Left lung (tissue), 10 donors: ENCODE measurements around the gene HEATR5B. TPM values are rescaled to one million over a fixed set of nuclear protein-coding genes. Genes with fewer than 3 reads are reported as not detected.

Experiments
- ATAC-seq: fragments of 200-7000 bp; cut with Tn5 transposase; one replicate; pipeline ENCODE4 v1.9.1; 2020; ENCODE audit warnings: moderate library complexity
- DNase-seq, 4 donors: peaks; one replicate each; pipeline ENCODE4 v3.0.0-alpha.2; 2013 to 2020
- H3K27ac ChIP-seq, 2 donors: fragments of 200-600 bp; sonication (generic) in 1 of 2; one replicate each; pipeline versions ENCODE4 v1.5.0 to v1.8.0; 2020 to 2021
- H3K27me3 ChIP-seq, 2 donors: fragments of 200-600 bp; sonication (generic) in 1 of 2; one replicate each; pipeline versions ENCODE4 v1.5.0 to v1.8.0; 2020 to 2021
- H3K36me3 ChIP-seq, 2 donors: fragments of 200-600 bp; sonication (generic) in 1 of 2; one replicate each; pipeline versions ENCODE4 v1.5.0 to v1.8.0; 2020 to 2021
- H3K4me1 ChIP-seq, 2 donors: fragments of 200-600 bp; one replicate each; pipeline ENCODE4 v1.8.0; 2021
- H3K4me3 ChIP-seq, 2 donors: fragments of 200-600 bp; sonication (generic) in 1 of 2; one replicate each; pipeline versions ENCODE4 v1.5.0 to v1.8.0; 2020 to 2021; ENCODE audit warnings: mild to moderate bottlenecking in 1 of 2
- H3K9me3 ChIP-seq, 2 donors: fragments of 200-600 bp; sonication (generic) in 1 of 2; one replicate each; pipeline versions ENCODE4 v1.5.0 to v1.8.0; 2020 to 2021
- CTCF ChIP-seq, 2 donors: fragments of 200-600 bp; sonication (generic) in 1 of 2; IDR thresholded peaks; one replicate each; pipeline versions ENCODE4 v1.5.0 to v1.8.0; 2021; ENCODE audit warnings: antibody characterized with exemption in 2 of 2
- intact Hi-C, 2 donors: fragments of 100-400 bp; cut with DNase I; formaldehyde crosslinking; loops; one replicate each; pipeline versions ENCODE4 v1.11.2 to v1.14.2; 2022
- polyA plus RNA-seq, 6 donors: library from polyadenylated mRNA; unstranded; fragments of 120-200 nt; gene quantifications; one replicate each; pipeline ENCODE4 v1.2.1, GENCODE V29; 2013; ENCODE audit not compliant: insufficient read length in 6 of 6
- total RNA-seq, 2 donors: library from RNA; stranded (reverse); fragmentation: NEBNext Ultra II Directional; extraction: Animal tissue kit (Norgen Biotek cat#: 25700); gene quantifications; one replicate each; pipeline ENCODE4 v1.2.1, GENCODE V29; 2021
- donor health status: DM: no; HTN: yes; CAD: no.
- donor health status: DM: no; HTN: no; CAD: no.

The HEATR5B gene
- total and polyA plus RNA-seq, 8 donors = 21.8 to 33.7 (median 26.1) TPM

- ATAC-seq (no peak), DNase-seq (no peak)
- H3K9me3 ChIP-seq = no peaks in the 10 kb centered on the region
- no peak overlapping the region for H3K4me3 ChIP-seq
- no peaks in the 10 kb centered on the region for H3K27me3 ChIP-seq
- intact Hi-C loops = no loop called here
- no peak overlapping the region for H3K27ac ChIP-seq
- H3K36me3 ChIP-seq = peaks cover 0 to 80% of the 10 kb centered on the region in 2 donors
- no peak for TF ChIP-seq CTCF (IDR thresholded peaks at IDR 0.05)
- H3K4me1 ChIP-seq = peaks cover 0 to 14% of the 10 kb centered on the region in 2 donors
Observed at GRCh38 chr2:37091873-37092272, 7.7 kb upstream of the HEATR5B start.

- H3K36me3 ChIP-seq = peaks cover 0 to 63% of the 10 kb centered on the region in 2 donors
- H3K27me3 ChIP-seq = no peaks in the 10 kb centered on the region
- H3K27ac ChIP-seq = no peak overlapping the region
- H3K9me3 ChIP-seq = no peaks in the 10 kb centered on the region
- H3K4me3 ChIP-seq = no peak overlapping the region
- intact Hi-C loops = no loop called here
- no peak for DNase-seq
- no peak for ATAC-seq
- TF ChIP-seq CTCF (IDR thresholded peaks at IDR 0.05) = no peak
- peaks cover 0 to 27% of the 10 kb centered on the region in 2 donors for H3K4me1 ChIP-seq
Observed at GRCh38 chr2:37090019-37090477, 5.9 kb upstream of the HEATR5B start.

GRCh38 chr2:37085731-37086147, 1.6 kb upstream of the HEATR5B start:
- H3K4me3 ChIP-seq = no peak overlapping the region
- H3K27me3 ChIP-seq = no peaks in the 10 kb centered on the region
- DNase-seq = no peak
- intact Hi-C loops = no loop called here
- peaks cover 0 to 26% of the 10 kb centered on the region in 2 donors for H3K36me3 ChIP-seq
- no peaks in the 10 kb centered on the region for H3K9me3 ChIP-seq
- no peak for TF ChIP-seq CTCF (IDR thresholded peaks at IDR 0.05)
- no peak for ATAC-seq
- H3K4me1 ChIP-seq = peaks cover 0 to 56% of the 10 kb centered on the region in 2 donors
- H3K27ac ChIP-seq = no peak overlapping the region

- H3K27me3 ChIP-seq = no peaks in the 10 kb centered on the region
- TF ChIP-seq CTCF (IDR thresholded peaks at IDR 0.05) = no peak
- DNase-seq = no peak
- H3K4me1 ChIP-seq = peaks cover 0 to 57% of the 10 kb centered on the region in 2 donors
- no peaks in the 10 kb centered on the region for H3K9me3 ChIP-seq
- peaks cover 0 to 17% of the 10 kb centered on the region in 2 donors for H3K36me3 ChIP-seq
- peak overlapping the region; percentile 73 to 83 for H3K4me3 ChIP-seq
- ATAC-seq = no peak
- intact Hi-C loops = no loop called here
- peak overlapping the region; percentile 60 to 84 for H3K27ac ChIP-seq
Observed at GRCh38 chr2:37084797-37085196, 625 bp upstream of the HEATR5B start.

- ATAC-seq (no peak), DNase-seq (no peak)
- Histone ChIP-seq H3K27me3 (no peaks in the 10 kb centered on the region), H3K4me3 (no peak overlapping the region), H3K36me3 (peaks cover 0 to 31% of the 10 kb centered on the region in 2 donors), H3K9me3 (no peaks in the 10 kb centered on the region), H3K27ac (peak overlapping the region in 1 of 2 donors; percentile 78), H3K4me1 (peaks cover 0 to 53% of the 10 kb centered on the region in 2 donors)
- intact Hi-C loops = no loop called here
- no peak for TF ChIP-seq CTCF (IDR thresholded peaks at IDR 0.05)
Observed at GRCh38 chr2:37080689-37081088, 3.5 kb downstream of the HEATR5B start.
